ENCODE results near the gene RPS3.

RPS3 gene

GRCh38 chr11:75420224-75421034, 21.1 kb downstream of the RPS3 start:
- no peak for DNase-seq

GRCh38 chr11:75421035-75421602, 21.8 kb downstream of the RPS3 start:
- no peak for DNase-seq

GRCh38 chr11:75421902-75422247, 22.6 kb downstream of the RPS3 start:
- no peak for DNase-seq

GRCh38 chr11:75422248-75423231, 23.2 kb downstream of the RPS3 start:
- no peak for DNase-seq

- no peak for DNase-seq
These were observed 24.4 kb downstream of the RPS3 start for GRCh38 chr11:75423721-75424120.

GRCh38 chr11:75424396-75424795, 25.1 kb downstream of the RPS3 start:
- no peak for DNase-seq

GRCh38 chr11:75425422-75425821, 26.1 kb downstream of the RPS3 start:
- DNase-seq = no peak

- no peak for DNase-seq
These were observed 27.4 kb downstream of the RPS3 start for GRCh38 chr11:75426720-75427086.

- DNase-seq = no peak
These were observed 27.9 kb downstream of the RPS3 start for GRCh38 chr11:75427181-75427580.

GRCh38 chr11:75428281-75428724, 29.0 kb downstream of the RPS3 start:
- peak; percentile 71 for DNase-seq

- DNase-seq = no peak
These were observed 29.8 kb downstream of the RPS3 start for GRCh38 chr11:75428989-75429640.

- DNase-seq = no peak
These were observed 30.3 kb downstream of the RPS3 start for GRCh38 chr11:75429641-75429901.

GRCh38 chr11:75429902-75430713, 30.8 kb downstream of the RPS3 start:
- peak; percentile 70 for DNase-seq

GRCh38 chr11:75430714-75431532, 31.6 kb downstream of the RPS3 start:
- no peak for DNase-seq

GRCh38 chr11:75431533-75432525, 32.5 kb downstream of the RPS3 start:
- no peak for DNase-seq

- no peak for DNase-seq
These were observed 33.6 kb downstream of the RPS3 start, which contains the start of gene KLHL35 for GRCh38 chr11:75432911-75433321. TSS of gene KLHL35 (minus strand) at chr11:75433203. CDS start at chr11:75430629, 2,574 bp downstream.

- no peak for DNase-seq
These were observed 34.1 kb downstream of the RPS3 start for GRCh38 chr11:75433443-75433842.

GRCh38 chr11:75434051-75434450, 34.7 kb downstream of the RPS3 start:
- no peak for DNase-seq

- DNase-seq = no peak
These were observed 35.7 kb downstream of the RPS3 start for GRCh38 chr11:75434886-75435570.

All from activated naive CD4-positive, alpha-beta T cell treated with anti-CD3 and anti-CD28 coated beads, Interleukin-2, amount 50 U/mL, for 16 hours (primary cell).